Pancreas (tissue), 10 donors: Measurements from ENCODE around the gene QPRT. TPM values are rescaled to one million over a fixed set of nuclear protein-coding genes. Genes with fewer than 3 reads are reported as not detected.
"Not testable (repeated sequence)": the region's sequence is repeated elsewhere in the genome, so short reads cannot be mapped to it uniquely, and the experiment has no call there.

Source experiments
- ATAC-seq, 4 donors: fragments of 200-7000 bp; cut with Tn5 transposase; one replicate each; pipeline versions ENCODE4 v1.8.0 to v1.9.1; 2020; ENCODE audit warnings: mild to moderate bottlenecking in 4 of 4, moderate library complexity in 4 of 4
- DNase-seq, 6 donors: peaks; one replicate each; pipeline ENCODE4 v3.0.0-alpha.2; 2020
- FAIRE-seq: peaks from 2 replicates; lab custom pipeline; 2012; peaks lifted over from hg19 to GRCh38; lab: Jason Lieb, UNC
- H3K27ac ChIP-seq, 4 donors: fragments of 200-600 bp; sonication (generic); 1 replicate in 3 of 4; 2 replicates in 1 of 4; pipeline versions ENCODE4 v1.5.0 to v1.8.0; 2020
- H3K27me3 ChIP-seq, 4 donors: fragments of 200-600 bp; one replicate each; pipeline ENCODE4 v1.8.0; 2021
- H3K36me3 ChIP-seq, 3 donors: fragments of 200-600 bp; sonication (generic) in 1 of 3; one replicate each; pipeline versions ENCODE4 v1.5.0 to v1.8.0; 2020 to 2021
- H3K4me1 ChIP-seq, 3 donors: fragments of 200-600 bp; one replicate each; pipeline ENCODE4 v1.8.0; 2021
- H3K4me3 ChIP-seq, 4 donors: fragments of 200-600 bp; sonication (generic) in 2 of 4; one replicate each; pipeline versions ENCODE4 v1.5.0 to v1.8.0; 2020 to 2021
- H3K9me3 ChIP-seq, 4 donors: fragments of 200-600 bp; one replicate each; pipeline ENCODE4 v1.8.0; 2021
- CTCF ChIP-seq, 4 donors: fragments of 200-600 bp; sonication (generic) in 3 of 4; IDR thresholded peaks; one replicate each; pipeline versions ENCODE4 v1.5.0 to v1.8.0; 2021; ENCODE audit warnings: antibody characterized with exemption in 4 of 4
- WGBS, 2 donors: extraction: QIAGEN DNeasy Blood & Tissue Kit; methylation state at CpG; one replicate each; pipeline ENCODE4 v1.1.7; 2013; 5-methylcytosine and 5-hydroxymethylcytosine counted together
- intact Hi-C, 3 donors: fragments of 100-400 bp; cut with DNase I; formaldehyde crosslinking; loops; one replicate each; pipeline versions ENCODE4 v1.11.1 to v1.14.2; 2022
- polyA plus RNA-seq, 2 donors: library from polyadenylated mRNA; stranded (reverse); fragments of 200-250 nt; gene quantifications; one replicate each; pipeline ENCODE4 v1.2.3, GENCODE V29; 2013
- total RNA-seq, 6 donors: library from RNA; stranded (reverse); fragmentation: NEBNext Ultra II Directional in 4 of 6; extraction: Animal tissue kit (Norgen Biotek cat#: 25700) in 4 of 6; gene quantifications; one replicate each; pipeline versions ENCODE4 v1.2.1 to v1.2.4, GENCODE V29; 2021 to 2023
- donor health status: healthy with polysubstance abuse.
- donor health status: DM: no; HTN: no; CAD: no; lungs with moderate emphysema.
- donor health status: DM: no; HTN: no; CAD: no.
- donor health status: control.
- donor health status: control.
- donor health status: Bipolar disorder and iron deficiency.
- donor health status: DM: yes; HTN: yes; CAD: no.
- donor health status: DM: no; HTN: no; CAD: no.
- donor health status: DM: no; HTN: no; CAD: no.
- donor health status: DM: yes; HTN: yes; CAD: no.

Gene QPRT
- total RNA-seq (10 to 100 TPM; 16.3 to 29.7 (median 19.2) TPM), polyA plus RNA-seq (10 to 100 TPM in 1 of 2 donors, 1 to 10 TPM in 1; 8.2 to 15.1 TPM)

- intact Hi-C loops: no loop called here
- H3K36me3 ChIP-seq: no peaks in the 10 kb centered on the region
- peak within 1 kb of the TSS; percentile 24 to 49 (median 38) for H3K4me3 ChIP-seq
- FAIRE-seq (no peak), ATAC-seq (peak; percentile 85 to 91 (median 87)), DNase-seq (peak; percentile 66 to 86 (median 74))
- H3K27ac ChIP-seq: peak within 1 kb of the TSS in 3 of 4 donors; percentile 22 to 66 (median 65)
- no peak for TF ChIP-seq CTCF (IDR thresholded peaks at IDR 0.05)
- no peaks in the 10 kb centered on the region for H3K9me3 ChIP-seq
- 49% methylated on average over 5 of the region's 5 CpGs for WGBS, 2 donors
- no peaks in the 10 kb centered on the region for H3K27me3 ChIP-seq
- H3K4me1 ChIP-seq: peaks cover 0 to 3% (median 0%) of the 10 kb centered on the region in 3 donors
Observed at GRCh38 chr16:29678691-29679267, at the start of gene QPRT. Gene QPRT, plus strand, starts transcription at chr16:29679180. Its CDS starts 18 bp downstream, at chr16:29679198.

GRCh38 chr16:29629318-29629717 lies 49.7 kb upstream of the QPRT start:
- ATAC-seq, H3K4me3 ChIP-seq, FAIRE-seq, H3K4me1 ChIP-seq, DNase-seq, H3K36me3 ChIP-seq, H3K9me3 ChIP-seq, H3K27ac ChIP-seq, intact Hi-C loops, H3K27me3 ChIP-seq: not testable (repeated sequence)
- WGBS, 2 donors: 66 to 73% methylated on average over 10 of the region's 10 CpGs

- DNase-seq, H3K27me3 ChIP-seq, ATAC-seq, H3K4me1 ChIP-seq, FAIRE-seq, H3K4me3 ChIP-seq, H3K27ac ChIP-seq, intact Hi-C loops, H3K9me3 ChIP-seq, H3K36me3 ChIP-seq: not testable (repeated sequence)
- 39 to 40% methylated on average over 10 to 20 of the region's 20 CpGs for WGBS, 2 donors
Observed at GRCh38 chr16:29631658-29632057, 47.3 kb upstream of the QPRT start.

- H3K27ac ChIP-seq, DNase-seq, ATAC-seq, H3K4me1 ChIP-seq, H3K9me3 ChIP-seq, H3K27me3 ChIP-seq, intact Hi-C loops, H3K36me3 ChIP-seq, FAIRE-seq, H3K4me3 ChIP-seq: not testable (repeated sequence)
- WGBS, 2 donors: 77 to 83% methylated on average over 15 of the region's 16 CpGs
Observed at GRCh38 chr16:29635902-29636301, 43.1 kb upstream of the QPRT start.

- H3K9me3 ChIP-seq, H3K36me3 ChIP-seq, FAIRE-seq, H3K27ac ChIP-seq, ATAC-seq, H3K4me3 ChIP-seq, intact Hi-C loops, H3K4me1 ChIP-seq, DNase-seq, H3K27me3 ChIP-seq: not testable (repeated sequence)
- 23 to 40% methylated on average over 1 of the region's 5 CpGs for WGBS, 2 donors
Observed at GRCh38 chr16:29636368-29636767, 42.6 kb upstream of the QPRT start.

GRCh38 chr16:29638751-29639150 lies 40.2 kb upstream of the QPRT start:
- H3K27me3 ChIP-seq, DNase-seq, H3K4me3 ChIP-seq, H3K36me3 ChIP-seq, intact Hi-C loops, ATAC-seq, H3K27ac ChIP-seq, FAIRE-seq, H3K4me1 ChIP-seq, H3K9me3 ChIP-seq: not testable (repeated sequence)
- WGBS, 2 donors: 93 to 95% methylated on average over 8 of the region's 8 CpGs

GRCh38 chr16:29641561-29641960 lies 37.4 kb upstream of the QPRT start:
- FAIRE-seq (no peak), DNase-seq (no peak), ATAC-seq (no peak)
- Histone ChIP-seq H3K4me1 (no peaks in the 10 kb centered on the region), H3K36me3 (no peaks in the 10 kb centered on the region), H3K27me3 (no peaks in the 10 kb centered on the region), H3K9me3 (no peaks in the 10 kb centered on the region), H3K4me3 (no peak overlapping the region), H3K27ac (no peak overlapping the region)
- TF ChIP-seq CTCF (IDR thresholded peaks at IDR 0.05): no peak
- intact Hi-C loops: no loop called here
- 42 to 43% methylated on average over 3 of the region's 3 CpGs for WGBS, 2 donors
